ENCODE data around the gene PYCR2.

DNA sequence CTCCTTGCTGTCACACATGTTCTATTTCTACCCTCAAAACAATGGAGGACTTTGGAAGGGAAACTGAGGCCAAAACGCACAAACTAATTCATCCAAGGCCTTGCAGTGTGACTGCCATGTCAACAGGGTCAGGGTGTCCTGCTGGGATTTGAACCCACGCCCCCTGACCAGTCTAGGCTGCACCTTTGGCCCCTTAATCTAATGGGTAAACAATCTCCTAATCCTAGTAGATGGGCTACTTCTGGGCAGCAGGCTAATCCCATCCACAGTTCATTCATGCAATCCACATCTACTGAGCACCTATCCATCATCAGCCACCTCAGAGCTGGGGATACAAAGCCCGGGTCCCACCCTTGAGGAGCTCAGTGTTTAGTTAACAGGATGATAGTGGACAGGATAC, 34.0 kb upstream of the PYCR2 start:
- TF ChIP-seq, protein P1, sequence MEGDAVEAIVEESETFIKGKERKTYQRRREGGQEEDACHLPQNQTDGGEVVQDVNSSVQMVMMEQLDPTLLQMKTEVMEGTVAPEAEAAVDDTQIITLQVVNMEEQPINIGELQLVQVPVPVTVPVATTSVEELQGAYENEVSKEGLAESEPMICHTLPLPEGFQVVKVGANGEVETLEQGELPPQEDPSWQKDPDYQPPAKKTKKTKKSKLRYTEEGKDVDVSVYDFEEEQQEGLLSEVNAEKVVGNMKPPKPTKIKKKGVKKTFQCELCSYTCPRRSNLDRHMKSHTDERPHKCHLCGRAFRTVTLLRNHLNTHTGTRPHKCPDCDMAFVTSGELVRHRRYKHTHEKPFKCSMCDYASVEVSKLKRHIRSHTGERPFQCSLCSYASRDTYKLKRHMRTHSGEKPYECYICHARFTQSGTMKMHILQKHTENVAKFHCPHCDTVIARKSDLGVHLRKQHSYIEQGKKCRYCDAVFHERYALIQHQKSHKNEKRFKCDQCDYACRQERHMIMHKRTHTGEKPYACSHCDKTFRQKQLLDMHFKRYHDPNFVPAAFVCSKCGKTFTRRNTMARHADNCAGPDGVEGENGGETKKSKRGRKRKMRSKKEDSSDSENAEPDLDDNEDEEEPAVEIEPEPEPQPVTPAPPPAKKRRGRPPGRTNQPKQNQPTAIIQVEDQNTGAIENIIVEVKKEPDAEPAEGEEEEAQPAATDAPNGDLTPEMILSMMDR (IDR thresholded peaks at IDR 0.05; ENCODE audit: control extremely low read depth in 1 of 3, insufficient read depth in 1 of 3, low read depth in 1 of 3, low read length in 3 of 3), result no peak
- no peak for TF ChIP-seq CEBPB (IDR thresholded peaks at IDR 0.05; ENCODE audit: low read depth, low read length)
- TF ChIP-seq SP4 (IDR thresholded peaks at IDR 0.05; ENCODE audit: low read length), result no peak
- no peak for TF ChIP-seq SIN3A (conservative IDR thresholded peaks at IDR 0.05 in 1 of 2, IDR thresholded peaks at IDR 0.05 in 1 of 2; ENCODE audit: low read depth in 1 of 2, low read length in 2 of 2)
